ENCODE results near the gene CBX8. TPM values are rescaled to one million over a fixed set of nuclear protein-coding genes. Genes with fewer than 3 reads are reported as not detected.

CBX8 gene
- total and polyA plus RNA-seq, 2 of the 13 experiments (the other 11 are each of a cell fraction or from before 2014, with no cell fraction given) = 0.34 to 12.6 TPM

DNA sequence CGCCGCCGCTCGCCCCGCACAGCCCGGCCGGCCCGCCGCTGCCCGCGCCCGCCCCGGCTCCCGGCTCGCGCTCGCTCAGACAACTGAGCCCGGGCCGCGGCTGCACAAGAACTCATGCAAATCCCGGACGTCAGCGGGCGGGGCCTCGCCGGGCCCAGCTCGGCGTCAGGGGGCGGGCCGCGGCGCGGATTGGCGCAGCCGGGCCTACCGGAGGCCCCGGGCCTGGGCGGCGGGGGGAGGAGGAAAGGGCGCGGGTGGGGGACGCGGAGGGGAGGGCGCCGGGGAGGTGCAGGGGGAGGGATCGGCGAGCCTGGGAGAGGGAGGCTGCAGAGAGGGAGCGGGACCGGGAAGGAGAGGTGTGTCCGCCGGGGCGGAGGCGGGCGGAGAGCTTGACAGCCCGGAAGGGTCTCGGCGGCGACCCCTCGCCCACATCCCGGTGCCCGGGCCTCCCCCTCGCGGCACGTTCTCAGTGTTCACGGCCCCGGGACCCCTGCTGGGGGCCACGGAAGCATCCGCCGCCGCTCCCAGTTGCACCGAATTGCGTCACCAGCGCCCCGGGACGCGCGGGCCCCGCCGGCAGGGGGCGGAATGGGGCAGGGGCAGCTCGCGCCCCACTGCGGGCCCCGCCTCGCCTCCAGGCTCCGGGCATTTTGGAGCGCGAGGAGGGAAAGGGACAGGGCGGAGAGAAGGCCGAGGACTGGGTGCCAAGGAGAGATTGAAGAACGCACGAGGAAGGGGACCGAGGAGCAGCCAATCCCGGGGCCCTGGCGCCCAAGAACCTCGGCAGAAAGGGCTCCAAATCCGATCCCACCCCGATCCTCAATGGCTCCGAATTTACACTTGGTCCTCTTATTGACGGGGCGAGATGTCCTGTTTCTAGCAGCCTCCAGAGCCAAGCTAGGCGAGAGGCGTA lies 42.7 kb upstream of the CBX8 start, which contains the start of gene CBX4 (continued):
- TF ChIP-seq, protein P1, sequence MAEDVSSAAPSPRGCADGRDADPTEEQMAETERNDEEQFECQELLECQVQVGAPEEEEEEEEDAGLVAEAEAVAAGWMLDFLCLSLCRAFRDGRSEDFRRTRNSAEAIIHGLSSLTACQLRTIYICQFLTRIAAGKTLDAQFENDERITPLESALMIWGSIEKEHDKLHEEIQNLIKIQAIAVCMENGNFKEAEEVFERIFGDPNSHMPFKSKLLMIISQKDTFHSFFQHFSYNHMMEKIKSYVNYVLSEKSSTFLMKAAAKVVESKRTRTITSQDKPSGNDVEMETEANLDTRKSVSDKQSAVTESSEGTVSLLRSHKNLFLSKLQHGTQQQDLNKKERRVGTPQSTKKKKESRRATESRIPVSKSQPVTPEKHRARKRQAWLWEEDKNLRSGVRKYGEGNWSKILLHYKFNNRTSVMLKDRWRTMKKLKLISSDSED (CRISPR knock-in tag; IDR thresholded peaks at IDR 0.05) = 0 out of 2 replicates have a peak, but pooled peaks have one; percentile 50
- TF ChIP-seq ATF7 (IDR thresholded peaks at IDR 0.05) (peak; percentile 71), ATF7 (CRISPR knock-in tag; IDR thresholded peaks at IDR 0.05) (peak; percentile 93), ZNF773 (CRISPR knock-in tag; IDR thresholded peaks at IDR 0.05; ENCODE audit: borderline replicate concordance) (0 out of 2 replicates have a peak, but pooled peaks have one; percentile 28), GABPA (IDR thresholded peaks at IDR 0.05; ENCODE audit: low read depth, low read length) (no peak), GABPA (CRISPR knock-in tag; IDR thresholded peaks at IDR 0.05; ENCODE audit: low read depth) (no peak), SOX13 (IDR thresholded peaks at IDR 0.05) (peak; percentile 10; the same call in 1 of the 2 replicates), SOX13 (CRISPR knock-in tag; conservative IDR thresholded peaks at IDR 0.05 in 1 of 2, IDR thresholded peaks at IDR 0.05 in 1 of 2) (no peak; a peak in 2 of 4 replicates), ZNF136 (CRISPR knock-in tag; IDR thresholded peaks at IDR 0.05; ENCODE audit: low read depth) (0 out of 2 replicates have a peak, but pooled peaks have one; percentile 53), KDM5B (CRISPR knock-in tag; IDR thresholded peaks at IDR 0.05; ENCODE audit: borderline replicate concordance) (peak; percentile 84; the same call in 1 of the 2 replicates), ELF3 (CRISPR knock-in tag; IDR thresholded peaks at IDR 0.05) (0 out of 2 replicates have a peak, but pooled peaks have one; percentile 66), PITX1 (CRISPR knock-in tag; IDR thresholded peaks at IDR 0.05) (0 out of 2 replicates have a peak, but pooled peaks have one; percentile 14), ZNF335 (CRISPR knock-in tag; IDR thresholded peaks at IDR 0.05) (no peak), ZNF629 (CRISPR knock-in tag; conservative IDR thresholded peaks at IDR 0.05) (0 out of 2 replicates have a peak, but pooled peaks have one; percentile 6), BHLHE40 (IDR thresholded peaks at IDR 0.05; ENCODE audit: low read length) (peak; percentile 61), ZKSCAN8 (CRISPR knock-in tag; IDR thresholded peaks at IDR 0.05; ENCODE audit: borderline replicate concordance) (peak; percentile 78; the same call in 1 of the 2 replicates), FOXK1 (CRISPR knock-in tag; IDR thresholded peaks at IDR 0.05; ENCODE audit: borderline replicate concordance, low read depth) (peak; percentile 69; the same call in 1 of the 2 replicates), SALL2 (CRISPR knock-in tag; IDR thresholded peaks at IDR 0.05) (peak; percentile 74), ZC3H13 (CRISPR knock-in tag; IDR thresholded peaks at IDR 0.05) (peak; percentile 81; the same call in 1 of the 2 replicates)
- TF ChIP-seq, protein P2, sequence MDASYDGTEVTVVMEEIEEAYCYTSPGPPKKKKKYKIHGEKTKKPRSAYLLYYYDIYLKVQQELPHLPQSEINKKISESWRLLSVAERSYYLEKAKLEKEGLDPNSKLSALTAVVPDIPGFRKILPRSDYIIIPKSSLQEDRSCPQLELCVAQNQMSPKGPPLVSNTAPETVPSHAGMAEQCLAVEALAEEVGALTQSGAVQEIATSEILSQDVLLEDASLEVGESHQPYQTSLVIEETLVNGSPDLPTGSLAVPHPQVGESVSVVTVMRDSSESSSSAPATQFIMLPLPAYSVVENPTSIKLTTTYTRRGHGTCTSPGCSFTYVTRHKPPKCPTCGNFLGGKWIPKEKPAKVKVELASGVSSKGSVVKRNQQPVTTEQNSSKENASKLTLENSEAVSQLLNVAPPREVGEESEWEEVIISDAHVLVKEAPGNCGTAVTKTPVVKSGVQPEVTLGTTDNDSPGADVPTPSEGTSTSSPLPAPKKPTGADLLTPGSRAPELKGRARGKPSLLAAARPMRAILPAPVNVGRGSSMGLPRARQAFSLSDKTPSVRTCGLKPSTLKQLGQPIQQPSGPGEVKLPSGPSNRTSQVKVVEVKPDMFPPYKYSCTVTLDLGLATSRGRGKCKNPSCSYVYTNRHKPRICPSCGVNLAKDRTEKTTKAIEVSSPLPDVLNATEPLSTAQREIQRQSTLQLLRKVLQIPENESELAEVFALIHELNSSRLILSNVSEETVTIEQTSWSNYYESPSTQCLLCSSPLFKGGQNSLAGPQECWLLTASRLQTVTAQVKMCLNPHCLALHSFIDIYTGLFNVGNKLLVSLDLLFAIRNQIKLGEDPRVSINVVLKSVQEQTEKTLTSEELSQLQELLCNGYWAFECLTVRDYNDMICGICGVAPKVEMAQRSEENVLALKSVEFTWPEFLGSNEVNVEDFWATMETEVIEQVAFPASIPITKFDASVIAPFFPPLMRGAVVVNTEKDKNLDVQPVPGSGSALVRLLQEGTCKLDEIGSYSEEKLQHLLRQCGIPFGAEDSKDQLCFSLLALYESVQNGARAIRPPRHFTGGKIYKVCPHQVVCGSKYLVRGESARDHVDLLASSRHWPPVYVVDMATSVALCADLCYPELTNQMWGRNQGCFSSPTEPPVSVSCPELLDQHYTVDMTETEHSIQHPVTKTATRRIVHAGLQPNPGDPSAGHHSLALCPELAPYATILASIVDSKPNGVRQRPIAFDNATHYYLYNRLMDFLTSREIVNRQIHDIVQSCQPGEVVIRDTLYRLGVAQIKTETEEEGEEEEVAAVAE (CRISPR knock-in tag; IDR thresholded peaks at IDR 0.05; ENCODE audit: borderline replicate concordance) = 0 out of 2 replicates have a peak, but pooled peaks have one; percentile 45
- TF ChIP-seq, protein P3, sequence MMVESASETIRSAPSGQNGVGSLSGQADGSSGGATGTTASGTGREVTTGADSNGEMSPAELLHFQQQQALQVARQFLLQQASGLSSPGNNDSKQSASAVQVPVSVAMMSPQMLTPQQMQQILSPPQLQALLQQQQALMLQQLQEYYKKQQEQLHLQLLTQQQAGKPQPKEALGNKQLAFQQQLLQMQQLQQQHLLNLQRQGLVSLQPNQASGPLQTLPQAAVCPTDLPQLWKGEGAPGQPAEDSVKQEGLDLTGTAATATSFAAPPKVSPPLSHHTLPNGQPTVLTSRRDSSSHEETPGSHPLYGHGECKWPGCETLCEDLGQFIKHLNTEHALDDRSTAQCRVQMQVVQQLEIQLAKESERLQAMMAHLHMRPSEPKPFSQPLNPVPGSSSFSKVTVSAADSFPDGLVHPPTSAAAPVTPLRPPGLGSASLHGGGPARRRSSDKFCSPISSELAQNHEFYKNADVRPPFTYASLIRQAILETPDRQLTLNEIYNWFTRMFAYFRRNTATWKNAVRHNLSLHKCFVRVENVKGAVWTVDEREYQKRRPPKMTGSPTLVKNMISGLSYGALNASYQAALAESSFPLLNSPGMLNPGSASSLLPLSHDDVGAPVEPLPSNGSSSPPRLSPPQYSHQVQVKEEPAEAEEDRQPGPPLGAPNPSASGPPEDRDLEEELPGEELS (CRISPR knock-in tag; IDR thresholded peaks at IDR 0.05) = peak; percentile 37; the same call in 1 of the 2 replicates

All from HepG2 (cell line).